K562 (cell line): ENCODE data around the gene MAP1LC3B2. TPM values are rescaled to one million over a fixed set of nuclear protein-coding genes. Genes with fewer than 3 reads are reported as not detected.

Source experiments
- FOXA1 ChIP-seq: fragments of 450-650 bp; IDR thresholded peaks from 2 replicates; pipeline ENCODE4 v1.6.1; 2016; ENCODE audit warnings: mild to moderate bottlenecking, borderline replicate concordance
- NFRKB ChIP-seq: fragments of 450-650 bp; IDR thresholded peaks from 2 replicates; pipeline ENCODE4 v1.6.1; 2016; ENCODE audit warnings: low read depth
- NR2F6 ChIP-seq: fragments of 450-650 bp; formaldehyde crosslinking; IDR thresholded peaks from 2 replicates; pipeline ENCODE4 v1.4.0; 2020; ENCODE audit warnings: mild to moderate bottlenecking
- PCBP2 ChIP-seq: fragments of 200-400 bp; formaldehyde crosslinking; IDR thresholded peaks from 2 replicates; pipeline ENCODE4 v1.6.1; 2018; ENCODE audit warnings: low read length, low read depth, mild to moderate bottlenecking, moderate library complexity; ENCODE audit not compliant: poor library complexity, severe bottlenecking
- STAG1 ChIP-seq: sonication (generic); formaldehyde crosslinking; IDR thresholded peaks from 2 replicates; pipeline ENCODE4 v1.5.0; 2020; ENCODE audit warnings: missing genetic modification reagents, borderline replicate concordance
- ZNF197 ChIP-seq: fragments of 200-800 bp; sonication (Bioruptor generic); IDR thresholded peaks from 2 replicates; pipeline ENCODE4 v1.6.1; 2016; ENCODE audit warnings: low read depth, missing genetic modification characterization, missing compliant biosample characterization
- ZNF217 ChIP-seq: sonication (generic); formaldehyde crosslinking; IDR thresholded peaks from 2 replicates; pipeline ENCODE4 v1.8.0; 2022; ENCODE audit warnings: mild to moderate bottlenecking, missing genetic modification reagents
- ZNF431 ChIP-seq: sonication (generic); formaldehyde crosslinking; IDR thresholded peaks from 2 replicates; pipeline ENCODE4 v1.8.0; 2022; ENCODE audit warnings: mild to moderate bottlenecking, missing genetic modification reagents
- ZNF584 ChIP-seq: fragments of 200-800 bp; sonication (Bioruptor generic); IDR thresholded peaks from 2 replicates; pipeline ENCODE4 v1.6.1; 2016; ENCODE audit warnings: low read depth, mild to moderate bottlenecking, missing genetic modification characterization, missing compliant biosample characterization
- polyA plus RNA-seq, 8 experiments: library from polyadenylated mRNA; depleted of rRNA in 4 of 8; stranded (reverse) in 5 of 8; unstranded in 3 of 8; fragments of >200 nt; fragmentation: Nextera tagmentation in 2 of 8; fragmentation: Illumina TruSeq in 1 of 8; extraction: Ambion mirVana in 2 of 8; extraction: Trizol in 1 of 8; gene quantifications; 2 replicates each; pipeline versions ENCODE4 v1.2.1 to v1.2.3, GENCODE V29; 2011 to 2014; ENCODE audit warnings: inconsistent platforms in 1 of 8, missing spikeins in 1 of 8
- total RNA-seq, 7 experiments: library from RNA; depleted of rRNA in 6 of 7; stranded (reverse); fragments of >200 nt in 6 of 7; fragmentation: Illumina TruSeq in 2 of 7; extraction: Trizol in 2 of 7; gene quantifications; 2 replicates each; pipeline versions ENCODE4 v1.2.1 to v1.2.3, GENCODE V29; 2011 to 2021; ENCODE audit warnings: low replicate concordance in 1 of 7
- TF ChIP-seq, protein P1 (sequence below), 2 experiments: fragments of 450-650 bp in 1 of 2; sonication (generic) in 1 of 2; formaldehyde crosslinking in 1 of 2; IDR thresholded peaks; 2 replicates each; pipeline versions ENCODE4 v1.7.1 to v1.9.0; 2016 to 2022; ENCODE audit warnings: inconsistent platforms in 1 of 2, mild to moderate bottlenecking in 1 of 2, missing genetic modification reagents in 1 of 2
- TF ChIP-seq, protein P2 (sequence below): fragments of 250-450 bp; sonication (Bioruptor Pico); IDR thresholded peaks from 2 replicates; pipeline ENCODE4 v1.8.0; 2021; ENCODE audit warnings: borderline replicate concordance, mild to moderate bottlenecking, moderate library complexity; ENCODE audit not compliant: poor library complexity, severe bottlenecking
- TF ChIP-seq, protein P3 (sequence below): fragments of 250-450 bp; sonication (Bioruptor Pico); IDR thresholded peaks from 2 replicates; pipeline ENCODE4 v1.8.0; 2022; ENCODE audit warnings: moderate library complexity, mild to moderate bottlenecking, inconsistent platforms

The MAP1LC3B2 gene
- total and polyA plus RNA-seq, 9 of the 15 experiments (the other 6 are each of a cell fraction or from before 2014, with no cell fraction given): 0.53 to 2.8 (median 0.76) TPM; not detected in 2

DNA sequence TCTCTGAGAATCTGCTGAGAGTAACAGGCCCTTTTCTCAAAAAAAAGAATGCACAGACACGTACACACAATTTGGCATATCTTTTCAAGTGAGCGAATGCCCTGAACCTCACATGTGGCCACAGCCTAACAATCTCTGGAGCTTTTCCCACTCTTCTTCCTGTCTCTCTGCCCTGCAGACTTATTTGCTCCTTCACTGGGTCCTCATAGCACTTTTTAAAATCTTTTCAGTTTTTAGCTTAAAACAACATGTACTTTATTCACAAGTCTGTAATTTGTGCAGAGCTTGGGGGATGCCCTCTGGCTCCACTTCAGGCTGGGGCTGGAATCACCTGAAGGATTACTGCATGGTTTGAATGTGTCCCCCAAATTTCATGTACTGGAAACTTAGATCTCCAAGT, 9.0 kb downstream of the MAP1LC3B2 start (continued):
- TF ChIP-seq, protein P1, sequence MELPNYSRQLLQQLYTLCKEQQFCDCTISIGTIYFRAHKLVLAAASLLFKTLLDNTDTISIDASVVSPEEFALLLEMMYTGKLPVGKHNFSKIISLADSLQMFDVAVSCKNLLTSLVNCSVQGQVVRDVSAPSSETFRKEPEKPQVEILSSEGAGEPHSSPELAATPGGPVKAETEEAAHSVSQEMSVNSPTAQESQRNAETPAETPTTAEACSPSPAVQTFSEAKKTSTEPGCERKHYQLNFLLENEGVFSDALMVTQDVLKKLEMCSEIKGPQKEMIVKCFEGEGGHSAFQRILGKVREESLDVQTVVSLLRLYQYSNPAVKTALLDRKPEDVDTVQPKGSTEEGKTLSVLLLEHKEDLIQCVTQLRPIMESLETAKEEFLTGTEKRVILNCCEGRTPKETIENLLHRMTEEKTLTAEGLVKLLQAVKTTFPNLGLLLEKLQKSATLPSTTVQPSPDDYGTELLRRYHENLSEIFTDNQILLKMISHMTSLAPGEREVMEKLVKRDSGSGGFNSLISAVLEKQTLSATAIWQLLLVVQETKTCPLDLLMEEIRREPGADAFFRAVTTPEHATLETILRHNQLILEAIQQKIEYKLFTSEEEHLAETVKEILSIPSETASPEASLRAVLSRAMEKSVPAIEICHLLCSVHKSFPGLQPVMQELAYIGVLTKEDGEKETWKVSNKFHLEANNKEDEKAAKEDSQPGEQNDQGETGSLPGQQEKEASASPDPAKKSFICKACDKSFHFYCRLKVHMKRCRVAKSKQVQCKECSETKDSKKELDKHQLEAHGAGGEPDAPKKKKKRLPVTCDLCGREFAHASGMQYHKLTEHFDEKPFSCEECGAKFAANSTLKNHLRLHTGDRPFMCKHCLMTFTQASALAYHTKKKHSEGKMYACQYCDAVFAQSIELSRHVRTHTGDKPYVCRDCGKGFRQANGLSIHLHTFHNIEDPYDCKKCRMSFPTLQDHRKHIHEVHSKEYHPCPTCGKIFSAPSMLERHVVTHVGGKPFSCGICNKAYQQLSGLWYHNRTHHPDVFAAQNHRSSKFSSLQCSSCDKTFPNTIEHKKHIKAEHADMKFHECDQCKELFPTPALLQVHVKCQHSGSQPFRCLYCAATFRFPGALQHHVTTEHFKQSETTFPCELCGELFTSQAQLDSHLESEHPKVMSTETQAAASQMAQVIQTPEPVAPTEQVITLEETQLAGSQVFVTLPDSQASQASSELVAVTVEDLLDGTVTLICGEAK (IDR thresholded peaks at IDR 0.05): peak; percentile 65; the same call in 1 of the 2 replicates
- TF ChIP-seq, protein P1 (CRISPR knock-in tag; IDR thresholded peaks at IDR 0.05): no peak
- no peak for TF ChIP-seq ZNF584 (CRISPR knock-in tag)
- TF ChIP-seq, protein P2, sequence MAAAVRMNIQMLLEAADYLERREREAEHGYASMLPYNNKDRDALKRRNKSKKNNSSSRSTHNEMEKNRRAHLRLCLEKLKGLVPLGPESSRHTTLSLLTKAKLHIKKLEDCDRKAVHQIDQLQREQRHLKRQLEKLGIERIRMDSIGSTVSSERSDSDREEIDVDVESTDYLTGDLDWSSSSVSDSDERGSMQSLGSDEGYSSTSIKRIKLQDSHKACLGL (CRISPR knock-in tag): no peak
- TF ChIP-seq ZNF217: no peak
- TF ChIP-seq NFRKB: no peak
- TF ChIP-seq STAG1 (CRISPR knock-in tag): no peak
- TF ChIP-seq FOXA1: no peak
- no peak for TF ChIP-seq NR2F6 (CRISPR knock-in tag)
- TF ChIP-seq PCBP2: no peak
- no peak for TF ChIP-seq ZNF197 (CRISPR knock-in tag)
- no peak for TF ChIP-seq ZNF431 (CRISPR knock-in tag)
- TF ChIP-seq, protein P3, sequence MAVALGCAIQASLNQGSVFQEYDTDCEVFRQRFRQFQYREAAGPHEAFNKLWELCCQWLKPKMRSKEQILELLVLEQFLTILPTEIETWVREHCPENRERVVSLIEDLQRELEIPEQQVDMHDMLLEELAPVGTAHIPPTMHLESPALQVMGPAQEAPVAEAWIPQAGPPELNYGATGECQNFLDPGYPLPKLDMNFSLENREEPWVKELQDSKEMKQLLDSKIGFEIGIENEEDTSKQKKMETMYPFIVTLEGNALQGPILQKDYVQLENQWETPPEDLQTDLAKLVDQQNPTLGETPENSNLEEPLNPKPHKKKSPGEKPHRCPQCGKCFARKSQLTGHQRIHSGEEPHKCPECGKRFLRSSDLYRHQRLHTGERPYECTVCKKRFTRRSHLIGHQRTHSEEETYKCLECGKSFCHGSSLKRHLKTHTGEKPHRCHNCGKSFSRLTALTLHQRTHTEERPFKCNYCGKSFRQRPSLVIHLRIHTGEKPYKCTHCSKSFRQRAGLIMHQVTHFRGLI (CRISPR knock-in tag): no peak
